CD4-positive, alpha-beta T cell treated with Interleukin-6 for 4 hours (primary cell): ENCODE measurements around the gene ASCL4.

Experiments used
- DNase-seq: peaks from one replicate; pipeline ENCODE4 v3.0.0-alpha.2; 2020; ENCODE audit warnings: mixed read lengths

ASCL4 gene

GRCh38 chr12:107779077-107779831 is 4.8 kb downstream of the ASCL4 start:
- DNase-seq: no peak

DNA sequence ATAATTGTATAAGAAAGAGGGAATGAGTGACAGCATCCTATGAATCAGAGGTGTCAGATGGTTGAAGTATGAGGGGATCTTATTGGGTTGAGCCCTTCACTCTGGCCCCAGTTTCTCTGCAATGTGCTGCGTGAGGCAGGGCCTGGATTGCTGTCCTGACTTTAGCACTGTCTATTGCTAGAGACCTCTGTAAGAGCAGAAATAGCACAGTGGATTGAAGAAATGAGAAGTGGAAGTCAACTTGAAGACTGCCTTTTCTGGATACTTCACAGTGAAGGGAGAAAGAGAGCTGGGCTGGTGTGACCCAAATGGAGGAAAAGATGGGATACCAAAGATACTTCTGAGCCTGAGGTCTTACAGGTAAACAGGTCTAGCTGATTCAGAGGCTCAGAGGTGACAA is 5.8 kb downstream of the ASCL4 start:
- DNase-seq: no peak

DNA sequence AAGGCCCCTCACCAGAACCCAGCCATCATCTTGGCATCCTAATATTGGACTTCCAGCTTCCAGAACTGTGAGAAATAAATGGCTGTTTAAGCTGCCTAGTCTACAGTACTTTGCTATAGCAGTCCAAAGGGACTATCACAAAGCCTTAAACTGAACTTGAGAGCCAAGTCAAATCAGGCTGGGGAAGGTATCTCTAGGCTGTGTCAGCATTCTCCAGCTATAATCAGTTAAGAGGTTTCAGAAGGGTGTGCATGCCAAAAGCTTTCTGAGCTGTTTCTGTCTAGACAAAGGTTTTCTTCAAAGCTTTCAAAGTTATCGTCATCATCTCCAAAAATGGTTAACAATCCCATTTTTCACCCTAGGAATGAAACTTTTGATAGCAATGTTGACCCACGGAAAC is 7.6 kb downstream of the ASCL4 start:
- no peak for DNase-seq

- no peak for DNase-seq
Measured at GRCh38 chr12:107783406-107784376, 9.2 kb downstream of the ASCL4 start.

- DNase-seq: no peak
Measured at GRCh38 chr12:107788281-107788680, 13.8 kb downstream of the ASCL4 start.

DNA sequence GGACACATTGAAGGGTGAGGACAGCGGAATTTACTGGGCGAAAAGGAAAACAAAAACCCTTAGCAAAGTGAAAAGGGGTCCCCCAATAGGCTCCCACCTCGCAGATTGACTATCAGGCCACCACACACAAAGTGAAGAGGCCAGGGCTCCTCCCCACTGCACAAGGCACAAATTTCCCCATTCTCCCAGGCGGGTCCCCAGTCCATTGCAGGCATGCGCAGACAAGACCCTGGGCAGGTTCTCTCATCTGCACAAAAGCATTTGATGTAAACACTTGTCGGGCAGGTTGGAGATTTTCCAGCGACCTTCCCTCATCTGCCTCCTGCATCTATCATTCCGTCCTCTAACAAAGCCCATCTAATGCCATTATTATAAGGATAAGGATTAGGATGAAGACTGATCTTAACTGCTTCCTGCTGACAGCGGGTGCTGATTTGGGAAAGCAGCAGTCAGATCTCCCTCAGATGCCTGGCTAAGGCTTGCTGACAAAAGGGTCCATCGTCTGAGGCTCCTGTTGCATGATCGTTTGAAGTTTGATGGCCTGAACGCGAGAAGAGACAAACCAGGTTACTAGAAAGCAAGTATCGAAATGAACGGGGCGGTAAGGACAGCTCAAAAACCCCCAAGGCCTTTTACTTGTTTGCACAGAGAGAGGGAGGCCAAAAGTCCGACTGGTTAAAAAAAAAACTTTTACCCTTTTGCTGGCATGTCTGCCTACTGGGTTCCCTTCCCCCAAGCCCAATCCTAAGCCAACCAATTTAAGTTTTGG is 14.4 kb downstream of the ASCL4 start:
- DNase-seq: no peak

- no peak for DNase-seq
Measured at GRCh38 chr12:107791465-107792089, 17.1 kb downstream of the ASCL4 start.

DNA sequence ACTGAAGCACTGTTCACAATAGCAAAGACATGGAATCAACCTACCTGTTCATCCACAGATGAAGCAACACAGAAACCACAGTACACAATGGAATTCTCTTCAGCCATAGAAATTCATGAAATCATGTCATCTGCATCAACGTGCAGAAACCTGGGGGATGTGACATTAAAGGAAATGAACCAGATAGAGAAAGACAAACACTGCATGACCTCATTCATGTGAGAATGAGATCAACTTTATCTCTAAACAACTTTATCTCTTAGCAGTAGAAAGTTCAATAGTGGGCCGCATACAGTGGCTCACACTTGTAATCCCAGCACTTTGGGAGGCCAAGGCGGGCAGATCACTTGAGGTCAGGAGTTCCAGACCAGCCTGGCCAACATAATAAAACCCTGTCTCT is 19.9 kb downstream of the ASCL4 start:
- no peak for DNase-seq

DNA sequence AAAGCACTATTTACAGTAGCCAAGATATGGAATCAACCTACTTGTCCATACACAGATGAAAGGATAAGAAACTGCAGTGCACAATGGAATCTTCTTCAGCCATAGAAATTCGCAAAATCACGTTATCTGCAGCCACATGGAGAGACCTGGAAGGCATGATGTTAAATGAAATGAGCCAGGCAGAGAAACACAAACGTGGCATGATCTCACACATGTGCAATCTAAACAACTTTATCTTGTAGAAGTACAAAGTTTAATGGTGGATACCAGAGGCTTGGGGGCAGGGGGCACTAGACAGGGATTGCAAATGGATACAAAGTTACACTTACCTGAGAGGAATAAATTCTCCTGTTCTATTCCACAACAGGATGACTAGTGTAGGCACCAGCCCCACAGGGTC is 24.1 kb downstream of the ASCL4 start:
- no peak for DNase-seq

DNA sequence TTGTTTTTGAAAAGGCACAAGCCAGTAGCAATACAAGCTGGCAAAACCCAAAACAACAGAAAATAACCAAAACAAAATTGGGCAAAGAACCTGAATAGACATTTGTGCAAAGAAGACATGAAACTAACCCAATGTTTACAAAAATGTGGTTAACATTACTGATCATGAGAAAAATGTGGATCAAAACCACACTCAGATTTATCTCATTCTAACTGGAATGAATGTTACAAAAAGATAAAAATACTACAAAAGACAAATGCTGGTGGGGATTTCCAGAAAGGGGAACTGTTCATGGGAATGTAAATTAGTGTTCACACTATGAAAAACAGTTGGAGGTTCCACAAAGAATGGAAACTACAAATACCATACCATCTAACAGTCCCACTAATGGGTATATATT is 26.6 kb downstream of the ASCL4 start:
- DNase-seq: no peak

GRCh38 chr12:107803092-107803491 is 28.6 kb downstream of the ASCL4 start:
- no peak for DNase-seq

DNA sequence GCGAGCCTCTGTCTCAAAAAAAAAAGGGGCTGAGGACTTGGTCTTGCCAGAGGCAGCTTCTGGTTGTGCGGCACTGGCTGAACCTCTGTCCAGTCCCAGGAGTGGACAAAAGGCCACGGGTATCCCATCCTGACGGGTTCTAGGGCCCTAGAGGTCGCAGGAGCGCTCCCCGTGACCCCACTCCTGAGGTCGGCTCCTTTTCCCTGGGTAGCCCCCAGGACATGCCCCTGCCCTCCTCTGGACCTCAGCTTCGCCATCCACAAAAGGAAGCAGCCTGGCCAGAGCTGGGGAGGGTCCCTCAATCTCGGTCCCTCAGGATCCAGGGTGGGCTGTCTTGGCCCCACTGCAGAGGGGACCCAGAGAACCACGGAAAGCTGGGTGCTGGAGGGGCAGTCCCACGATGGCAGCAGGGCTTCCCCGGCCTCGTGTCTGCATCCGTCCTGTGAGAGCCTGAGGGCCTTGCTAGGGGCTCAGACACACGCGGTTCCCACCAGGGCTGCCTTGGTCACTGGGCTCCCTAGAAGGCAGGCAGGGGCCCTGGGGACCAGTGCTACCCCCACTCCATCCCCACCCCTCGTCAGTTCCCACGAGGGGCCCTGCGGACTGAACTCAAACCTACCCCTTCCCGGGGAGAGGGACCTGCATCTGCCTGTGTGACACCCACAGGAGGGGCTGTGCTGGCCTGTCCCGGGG is 31.1 kb downstream of the ASCL4 start:
- DNase-seq: no peak

- DNase-seq: no peak
Measured at GRCh38 chr12:107807471-107808150, 33.1 kb downstream of the ASCL4 start.

DNA sequence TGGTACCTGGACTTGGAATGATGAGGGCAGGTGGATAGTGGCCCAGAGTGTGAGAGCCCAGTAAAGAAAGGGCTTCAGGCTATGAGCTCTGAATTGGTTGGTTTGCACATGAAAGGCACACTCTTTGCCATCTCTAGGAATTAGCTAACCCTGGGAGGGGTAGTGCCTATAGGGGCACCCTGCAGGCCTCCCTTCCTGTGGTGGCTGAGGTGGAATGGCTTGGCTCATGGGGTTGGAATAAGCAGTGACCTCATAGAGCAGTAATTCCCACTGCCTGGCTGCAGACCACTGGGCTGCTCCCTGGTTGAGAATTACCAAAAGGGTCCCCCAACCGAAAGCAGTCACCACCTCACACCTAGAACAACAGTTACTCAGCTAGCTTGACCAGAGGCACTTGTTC is 42.7 kb downstream of the ASCL4 start:
- DNase-seq: no peak

DNA sequence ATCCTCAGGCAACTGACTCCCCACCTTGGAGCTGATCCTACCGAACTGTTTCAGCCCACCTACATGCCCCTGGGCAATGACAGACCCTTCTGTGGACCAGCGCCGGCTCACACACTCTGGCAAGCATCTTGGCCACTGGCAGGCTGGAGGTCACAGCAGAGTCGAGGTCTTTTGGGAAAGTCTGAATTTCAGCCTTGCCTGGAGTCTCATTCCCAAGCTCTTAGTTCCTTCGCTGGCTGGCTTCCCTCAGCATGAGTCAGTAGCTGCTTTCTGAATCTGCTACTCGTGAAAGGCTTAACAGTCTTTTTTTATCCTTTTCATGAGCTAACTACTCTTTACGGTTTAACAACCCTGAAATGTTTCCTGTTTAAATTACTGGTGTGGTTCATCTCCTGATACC is 44.5 kb downstream of the ASCL4 start:
- DNase-seq: no peak

GRCh38 chr12:107822356-107822755 is 47.9 kb downstream of the ASCL4 start:
- DNase-seq: no peak
